IMR-90 (cell line): ENCODE results near the gene NSMCE3. TPM values are rescaled to one million over a fixed set of nuclear protein-coding genes. Genes with fewer than 3 reads are reported as not detected.

Experiments
- ATAC-seq: fragments of 200-7000 bp; cut with Tn5 transposase; 2 replicates; pipeline ENCODE4 v1.9.1; 2020; ENCODE audit warnings: low read depth, mild to moderate bottlenecking, moderate library complexity
- BruUV-seq: library from RNA; stranded (reverse); fragments of 400-500 nt; replicated peaks from 2 replicates; lab custom pipeline; 2021; lab: Mats Ljungman, UMichigan
- CTCF ChIA-PET: fragments of 300-600 bp; formaldehyde crosslinking; extraction: SDS; loops from one replicate; lab custom pipeline; 2021; ENCODE audit warnings: antibody characterized with exemption; lab: Yijun Ruan, JAX
- POLR2A ChIA-PET: fragments of 300-600 bp; sonication (Branson Sonifier 250); formaldehyde crosslinking; loops from one replicate; lab custom pipeline; 2022; ENCODE audit warnings: antibody characterized with exemption; ENCODE audit not compliant: unreplicated experiment; lab: Charles Lee
- DNase-seq: peaks from one replicate; pipeline ENCODE4 v3.0.0; 2013
- H2AFZ ChIP-seq: replicated peaks from 2 replicates; pipeline ENCODE3; 2013; ENCODE audit warnings: low read length, mild to moderate bottlenecking; ENCODE audit not compliant: poor library complexity
- H2AK5ac ChIP-seq: 2 replicates; pipeline ENCODE4 v1.6.1; 2013; ENCODE audit warnings: low read depth, low read length, inconsistent platforms
- H2AK9ac ChIP-seq: replicated peaks from 2 replicates; pipeline ENCODE3; 2013; ENCODE audit warnings: mild to moderate bottlenecking, low read depth, low read length, moderate library complexity; ENCODE audit not compliant: poor library complexity
- H2BK120ac ChIP-seq: 2 replicates; pipeline ENCODE4 v1.6.1; 2013; ENCODE audit warnings: low read depth, low read length, inconsistent platforms
- H2BK15ac ChIP-seq: 3 replicates; pipeline ENCODE4 v1.6.1; 2013; ENCODE audit warnings: low read depth, low read length, inconsistent platforms
- H2BK20ac ChIP-seq: 2 replicates; pipeline ENCODE4 v1.6.1; 2013; ENCODE audit warnings: low read depth, mild to moderate bottlenecking, inconsistent platforms, low read length, moderate library complexity
- H2BK5ac ChIP-seq: 2 replicates; pipeline ENCODE4 v1.6.1; 2013; ENCODE audit warnings: mild to moderate bottlenecking, low read depth, low read length, inconsistent platforms; ENCODE audit not compliant: poor library complexity, severe bottlenecking
- H3K14ac ChIP-seq: replicated peaks from 2 replicates; pipeline ENCODE4 v1.6.1; 2013; ENCODE audit warnings: low read depth, low read length, inconsistent platforms
- H3K18ac ChIP-seq: 2 replicates; pipeline ENCODE4 v1.6.1; 2013; ENCODE audit warnings: low read depth, low read length, control low read depth
- H3K23ac ChIP-seq: 2 replicates; pipeline ENCODE4 v1.6.1; 2013; ENCODE audit warnings: low read depth, low read length, inconsistent platforms
- H3K27ac ChIP-seq: 2 replicates; pipeline ENCODE4 v1.5.1; 2013; ENCODE audit warnings: mild to moderate bottlenecking, control low read depth, low read length; ENCODE audit not compliant: insufficient read depth
- H3K27me3 ChIP-seq: 2 replicates; pipeline ENCODE4 v1.6.1; 2013; ENCODE audit warnings: low read length; ENCODE audit not compliant: control insufficient read depth, insufficient read depth
- H3K36me3 ChIP-seq: 2 replicates; pipeline ENCODE4 v1.6.1; 2013; ENCODE audit warnings: low read length, mixed read lengths; ENCODE audit not compliant: control insufficient read depth, insufficient read depth
- H3K4ac ChIP-seq: 2 replicates; pipeline ENCODE4 v1.6.1; 2013; ENCODE audit warnings: low read depth, low read length, inconsistent platforms
- H3K4me1 ChIP-seq: 2 replicates; pipeline ENCODE4 v1.6.1; 2013; ENCODE audit warnings: low read length, mixed read lengths; ENCODE audit not compliant: control insufficient read depth, insufficient read depth
- H3K4me2 ChIP-seq: 2 replicates; pipeline ENCODE4 v1.6.1; 2013; ENCODE audit warnings: low read depth, mild to moderate bottlenecking, control low read depth, low read length, moderate library complexity
- H3K4me3 ChIP-seq: 2 replicates; pipeline ENCODE4 v1.5.1; 2013; ENCODE audit warnings: low read depth, mild to moderate bottlenecking, control low read depth, low read length, moderate library complexity; ENCODE audit not compliant: insufficient read depth
- H3K56ac ChIP-seq: 2 replicates; pipeline ENCODE4 v1.6.1; 2013; ENCODE audit warnings: low read length, inconsistent platforms; ENCODE audit not compliant: insufficient read depth; ENCODE audit errors: extremely low read depth
- H3K79me1 ChIP-seq, 2 experiments: 2 replicates each; pipeline ENCODE4 v1.6.1; 2013; ENCODE audit warnings: low read length in 2 of 2, inconsistent platforms in 1 of 2, low read depth in 1 of 2
- H3K9ac ChIP-seq: 2 replicates; pipeline ENCODE4 v1.6.1; 2013; ENCODE audit warnings: low read depth, low read length, control low read depth
- H3K9me1 ChIP-seq: 2 replicates; pipeline ENCODE4 v1.6.1; 2013; ENCODE audit warnings: low read length, inconsistent platforms; ENCODE audit not compliant: insufficient read depth
- H3K9me3 ChIP-seq: 2 replicates; pipeline ENCODE4 v1.6.1; 2013; ENCODE audit warnings: low read length; ENCODE audit not compliant: control insufficient read depth, insufficient read depth
- H4K20me1 ChIP-seq: 2 replicates; pipeline ENCODE4 v1.6.1; 2013; ENCODE audit warnings: low read length, inconsistent platforms; ENCODE audit not compliant: insufficient read depth
- H4K5ac ChIP-seq: 2 replicates; pipeline ENCODE4 v1.6.1; 2013; ENCODE audit warnings: mild to moderate bottlenecking, low read depth, low read length, control low read depth
- H4K8ac ChIP-seq, 2 experiments: 2 replicates each; pipeline ENCODE4 v1.6.1; 2013; ENCODE audit warnings: low read depth in 2 of 2, low read length in 2 of 2, control low read depth in 1 of 2, inconsistent platforms in 1 of 2
- H4K91ac ChIP-seq: 2 replicates; pipeline ENCODE4 v1.6.1; 2013; ENCODE audit warnings: low read depth, low read length, inconsistent platforms; ENCODE audit not compliant: insufficient read depth
- BHLHE40 ChIP-seq: fragments of 150-350 bp; IDR thresholded peaks from 2 replicates; pipeline ENCODE4 v1.6.1; 2016; ENCODE audit warnings: mild to moderate bottlenecking, low read depth, low read length
- ELK1 ChIP-seq: fragments of 150-350 bp; IDR thresholded peaks from 2 replicates; pipeline ENCODE4 v1.6.1; 2016; ENCODE audit warnings: low read depth, mild to moderate bottlenecking, low read length, moderate library complexity, borderline replicate concordance
- MXI1 ChIP-seq: IDR thresholded peaks from 2 replicates; pipeline ENCODE4 v1.6.1; 2012; ENCODE audit warnings: low read depth, mild to moderate bottlenecking, low read length, moderate library complexity, borderline replicate concordance
- POLR2A ChIP-seq: IDR thresholded peaks from 2 replicates; pipeline ENCODE4 v1.6.1; 2012; ENCODE audit warnings: mild to moderate bottlenecking, low read depth, low read length
- SMC3 ChIP-seq: fragments of 150-350 bp; IDR thresholded peaks from 2 replicates; pipeline ENCODE4 v1.6.1; 2016; ENCODE audit warnings: low read depth, mild to moderate bottlenecking, antibody characterized with exemption, low read length, moderate library complexity
- WGBS, 2 experiments: methylation state at CpG; one replicate each; pipeline versions ENCODE4 v1.1.5 to v1.1.7; 2013; ENCODE audit warnings: missing lambda C conversion rate in 2 of 2; ENCODE audit not compliant: insufficient read length in 1 of 2; ENCODE audit errors: extremely low coverage in 2 of 2; 5-methylcytosine and 5-hydroxymethylcytosine counted together
- dilution Hi-C: fragments of 300-500 bp; cut with HindIII; formaldehyde crosslinking; loops from one replicate; pipeline ENCODE4 v1.14.3; 2018; ENCODE audit warnings: low sequenced_read_pairs; ENCODE audit not compliant: unreplicated experiment
- in situ Hi-C: fragments of 300-500 bp; cut with MboI; formaldehyde crosslinking; loops from 3 replicates; pipeline ENCODE4 v1.14.3; 2019; ENCODE audit warnings: low sequenced_read_pairs, inconsistent platforms, mixed read lengths
- intact Hi-C: fragments of 100-400 bp; cut with micrococcal nuclease; formaldehyde crosslinking; loops from 2 replicates; pipeline ENCODE4 v1.10.0; 2022
- polyA plus RNA-seq, 3 experiments: library from polyadenylated mRNA; depleted of rRNA; stranded (reverse); fragments of >200 nt; gene quantifications; 2 replicates each; pipeline ENCODE4 v1.2.3, GENCODE V29; 2012; ENCODE audit warnings: low replicate concordance in 1 of 3
- total RNA-seq: library from RNA; depleted of rRNA; stranded (reverse); fragments of >200 nt; gene quantifications from 2 replicates; pipeline ENCODE4 v1.2.3, GENCODE V29; 2012

The NSMCE3 gene
- total and polyA plus RNA-seq, 2 of the 4 experiments (the other 2 are of a cell fraction) = 5.1 to 6.3 TPM

- Histone ChIP-seq H4K91ac (no peak overlapping the region), H3K9ac (no peak overlapping the region), H4K20me1 (no peaks in the 10 kb centered on the region), H3K4me3 (no peak overlapping the region), H2BK5ac (no peak overlapping the region), H2BK120ac (no peak overlapping the region), H4K8ac (no peak overlapping the region), H3K18ac (no peak overlapping the region), H2AK5ac (no peak overlapping the region), H3K56ac (no peak overlapping the region), H3K9me3 (no peaks in the 10 kb centered on the region), H3K4ac (no peak overlapping the region), H3K36me3 (no peaks in the 10 kb centered on the region), H2AFZ (no peak overlapping the region), H3K79me1 (no peaks in the 10 kb centered on the region), H3K23ac (no peak overlapping the region), H3K27me3 (peaks cover 2% of the 10 kb centered on the region), H3K9me1 (no peaks in the 10 kb centered on the region), H3K4me2 (no peak overlapping the region), H2BK20ac (no peak overlapping the region), H3K4me1 (no peaks in the 10 kb centered on the region), H4K5ac (no peak overlapping the region), H2AK9ac (no peak overlapping the region), H3K14ac (no peak overlapping the region), H3K27ac (no peak overlapping the region), H2BK15ac (no peak overlapping the region)
- WGBS, 2 experiments = 52% methylated on average over 5 of the region's 7 CpGs; no CpG with 5 or more reads in 1 of the 2 experiments
- no peak for ATAC-seq
- intact Hi-C loops (no loop called here), in situ Hi-C loops (no loop called here), dilution Hi-C loops (no loop called here)
- POLR2A ChIA-PET = no interaction called here
- no TSS peak for BruUV-seq
- CTCF ChIA-PET = no interaction called here
- TF ChIP-seq POLR2A (no peak), SMC3 (no peak), MXI1 (no peak), BHLHE40 (no peak), ELK1 (no peak)
- DNase-seq = no peak
Measured at GRCh38 chr15:29244544-29244943, 25.1 kb downstream of the NSMCE3 start.
